ENCODE data around the gene PYDC2.

GRCh38 chr3:191461113-191461595 is at the start of gene PYDC2:
- TF ChIP-seq POLR2A (IDR thresholded peaks at IDR 0.05) (no peak), POLR2AphosphoS5 (IDR thresholded peaks at IDR 0.05) (no peak)
- TF ChIP-seq, protein P1, sequence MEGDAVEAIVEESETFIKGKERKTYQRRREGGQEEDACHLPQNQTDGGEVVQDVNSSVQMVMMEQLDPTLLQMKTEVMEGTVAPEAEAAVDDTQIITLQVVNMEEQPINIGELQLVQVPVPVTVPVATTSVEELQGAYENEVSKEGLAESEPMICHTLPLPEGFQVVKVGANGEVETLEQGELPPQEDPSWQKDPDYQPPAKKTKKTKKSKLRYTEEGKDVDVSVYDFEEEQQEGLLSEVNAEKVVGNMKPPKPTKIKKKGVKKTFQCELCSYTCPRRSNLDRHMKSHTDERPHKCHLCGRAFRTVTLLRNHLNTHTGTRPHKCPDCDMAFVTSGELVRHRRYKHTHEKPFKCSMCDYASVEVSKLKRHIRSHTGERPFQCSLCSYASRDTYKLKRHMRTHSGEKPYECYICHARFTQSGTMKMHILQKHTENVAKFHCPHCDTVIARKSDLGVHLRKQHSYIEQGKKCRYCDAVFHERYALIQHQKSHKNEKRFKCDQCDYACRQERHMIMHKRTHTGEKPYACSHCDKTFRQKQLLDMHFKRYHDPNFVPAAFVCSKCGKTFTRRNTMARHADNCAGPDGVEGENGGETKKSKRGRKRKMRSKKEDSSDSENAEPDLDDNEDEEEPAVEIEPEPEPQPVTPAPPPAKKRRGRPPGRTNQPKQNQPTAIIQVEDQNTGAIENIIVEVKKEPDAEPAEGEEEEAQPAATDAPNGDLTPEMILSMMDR (IDR thresholded peaks at IDR 0.05): no peak
